Bronchial epithelial cell (primary cell): ENCODE measurements around the gene KCTD1. TPM values are rescaled to one million over a fixed set of nuclear protein-coding genes. Genes with fewer than 3 reads are reported as not detected.
A peak's percentile ranks its signal among the peaks of the same experiment; 100 is the strongest.

Source experiments
- DNase-seq: peaks from one replicate; pipeline ENCODE4 v3.0.0-alpha.2; 2010; ENCODE audit warnings: low read depth
- FAIRE-seq: peaks from 2 replicates; lab custom pipeline; 2011; peaks lifted over from hg19 to GRCh38; lab: Jason Lieb, UNC
- H3K27me3 ChIP-seq: 2 replicates; pipeline ENCODE4 v1.5.1; 2011; ENCODE audit warnings: low read length; ENCODE audit not compliant: control insufficient read depth, insufficient read depth
- H3K36me3 ChIP-seq: 2 replicates; pipeline ENCODE4 v1.5.1; 2011; ENCODE audit warnings: low read length; ENCODE audit not compliant: control insufficient read depth, insufficient read depth
- H3K4me3 ChIP-seq: 2 replicates; pipeline ENCODE4 v1.5.1; 2011; ENCODE audit warnings: mild to moderate bottlenecking, low read depth, low read length, control low read depth
- CTCF ChIP-seq: IDR thresholded peaks from 2 replicates; pipeline ENCODE4 v1.5.1; 2011; ENCODE audit warnings: mild to moderate bottlenecking, moderate library complexity, low read length, control low read depth, inconsistent platforms; ENCODE audit not compliant: insufficient read depth, severe bottlenecking
- total RNA-seq: library from RNA; depleted of rRNA; stranded (reverse); fragments of >200 nt; gene quantifications from 2 replicates; pipeline ENCODE4 v1.2.1, GENCODE V29; 2014

The KCTD1 gene
- total RNA-seq, 1 donor from 2014 or later, result 16.6 TPM

- DNase-seq, result peak; percentile 54
- no peak for FAIRE-seq
- H3K4me3 ChIP-seq, result peak overlapping the region; percentile 67
- no peak for TF ChIP-seq CTCF
- H3K36me3 ChIP-seq, result no peaks in the 10 kb centered on the region
- no peaks in the 10 kb centered on the region for H3K27me3 ChIP-seq
Observed at GRCh38 chr18:26546170-26546874, 2.0 kb downstream of the KCTD1 start.

- H3K36me3 ChIP-seq, result no peaks in the 10 kb centered on the region
- FAIRE-seq, result no peak
- H3K4me3 ChIP-seq, result peak overlapping the region; percentile 67
- H3K27me3 ChIP-seq, result no peaks in the 10 kb centered on the region
- no peak for TF ChIP-seq CTCF
- peak; percentile 31 for DNase-seq
Observed at GRCh38 chr18:26545335-26546123, 2.8 kb downstream of the KCTD1 start.

GRCh38 chr18:26544451-26544850 is 3.9 kb downstream of the KCTD1 start:
- FAIRE-seq, result no peak
- Histone ChIP-seq H3K27me3 (no peaks in the 10 kb centered on the region), H3K36me3 (no peaks in the 10 kb centered on the region), H3K4me3 (no peak overlapping the region)
- TF ChIP-seq CTCF, result no peak
- no peak for DNase-seq

GRCh38 chr18:26543373-26543772 is 5.0 kb downstream of the KCTD1 start:
- DNase-seq (no peak), FAIRE-seq (no peak)
- Histone ChIP-seq H3K27me3 (no peaks in the 10 kb centered on the region), H3K36me3 (no peaks in the 10 kb centered on the region), H3K4me3 (no peak overlapping the region)
- no peak for TF ChIP-seq CTCF

- TF ChIP-seq CTCF, result no peak
- Histone ChIP-seq H3K4me3 (no peak overlapping the region), H3K36me3 (no peaks in the 10 kb centered on the region), H3K27me3 (no peaks in the 10 kb centered on the region)
- FAIRE-seq (peak; percentile 55), DNase-seq (peak; percentile 78)
Observed at GRCh38 chr18:26540043-26540628, 8.2 kb downstream of the KCTD1 start.
